Testis (tissue), 2 donors: ENCODE data around the gene CD101.

Experiments
- CTCF ChIP-seq, 3 experiments: fragments of 450-650 bp in 2 of 3; fragments of 200-600 bp in 1 of 3; sonication (generic) in 1 of 3; IDR thresholded peaks; one replicate each; pipeline ENCODE4 v1.5.1; 2016 to 2019; ENCODE audit warnings: antibody characterized with exemption in 3 of 3, mild to moderate bottlenecking in 2 of 3, moderate library complexity in 1 of 3
- POLR2A ChIP-seq: fragments of 450-650 bp; IDR thresholded peaks from one replicate; pipeline ENCODE4 v1.6.1; 2017; ENCODE audit warnings: antibody characterized with exemption, mild to moderate bottlenecking, moderate library complexity

- no peak for TF ChIP-seq CTCF (IDR thresholded peaks at IDR 0.05)
- no peak for TF ChIP-seq POLR2A
Measured at GRCh38 chr1:117030271-117030877, 28.8 kb downstream of the CD101 start.
